Measurements from ENCODE around the gene SEC62. TPM values are rescaled to one million over a fixed set of nuclear protein-coding genes. Genes with fewer than 3 reads are reported as not detected.
A peak's percentile ranks its signal among the peaks of the same experiment; 100 is the strongest.

The SEC62 gene
- total RNA-seq, 1 donor from 2014 or later, result 157 TPM

- Histone ChIP-seq H3K4me3 (no peak overlapping the region), H3K9me3 (no peaks in the 10 kb centered on the region), H3K27me3 (no peaks in the 10 kb centered on the region), H3K27ac (peak overlapping the region; percentile 68), H3K36me3 (no peaks in the 10 kb centered on the region), H3K4me1 (peaks cover 8% of the 10 kb centered on the region)
- peak; percentile 54 for ATAC-seq
- DNase-seq, result no peak
- intact Hi-C loops (cut with DNase I), result no loop called here
- no peak for TF ChIP-seq CTCF (IDR thresholded peaks at IDR 0.05)
Observed at GRCh38 chr3:170044795-170045244, 78.2 kb downstream of the SEC62 start.

DNA sequence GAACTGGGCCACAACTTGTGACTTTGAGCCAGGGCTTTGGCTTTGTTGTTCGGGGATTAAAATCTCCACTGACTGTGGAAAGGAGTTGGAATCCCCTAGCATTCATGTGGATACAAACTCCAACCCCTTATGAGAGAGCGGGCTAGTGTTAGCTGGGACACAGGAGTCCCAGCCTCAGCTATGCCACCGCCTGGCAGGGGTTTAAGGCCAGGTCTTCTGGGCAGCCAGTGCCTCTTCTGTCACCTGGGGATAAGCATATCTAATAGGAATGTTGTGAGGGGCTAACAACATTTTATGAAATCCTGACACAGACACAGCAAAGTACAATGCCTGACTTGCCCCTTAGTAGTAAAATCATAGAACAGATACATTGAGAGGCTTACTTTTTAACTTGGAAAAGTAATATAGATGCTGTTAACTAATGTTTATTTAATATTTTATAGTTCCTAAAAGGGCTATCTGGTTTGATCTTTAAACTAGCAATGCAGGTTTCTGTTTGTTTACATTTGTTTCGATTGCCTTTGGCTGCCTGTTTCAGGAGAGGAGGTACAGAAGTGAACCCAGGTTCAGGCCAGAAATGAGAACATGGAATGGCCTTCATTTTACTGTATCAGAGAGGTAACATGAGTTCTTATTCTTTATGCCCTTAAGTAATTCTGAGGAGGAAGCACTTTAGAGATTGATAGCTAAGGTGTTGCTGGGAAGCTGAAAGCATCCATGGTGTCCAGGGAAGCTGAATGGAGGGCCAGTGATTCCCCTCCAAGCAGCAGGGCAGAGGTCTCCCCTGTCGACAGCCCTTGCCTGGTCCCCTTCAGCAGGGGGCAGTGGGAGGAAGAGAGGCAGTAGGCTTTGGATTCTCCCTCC lies 79.9 kb downstream of the SEC62 start:
- H3K27me3 ChIP-seq, result no peaks in the 10 kb centered on the region
- H3K4me1 ChIP-seq, result peaks cover 8% of the 10 kb centered on the region
- intact Hi-C loops (cut with DNase I), result no loop called here
- ATAC-seq (no peak), DNase-seq (no peak)
- H3K27ac ChIP-seq, result no peak overlapping the region
- H3K36me3 ChIP-seq, result no peaks in the 10 kb centered on the region
- no peaks in the 10 kb centered on the region for H3K9me3 ChIP-seq
- TF ChIP-seq CTCF (IDR thresholded peaks at IDR 0.05), result no peak
- H3K4me3 ChIP-seq, result no peak overlapping the region

DNA sequence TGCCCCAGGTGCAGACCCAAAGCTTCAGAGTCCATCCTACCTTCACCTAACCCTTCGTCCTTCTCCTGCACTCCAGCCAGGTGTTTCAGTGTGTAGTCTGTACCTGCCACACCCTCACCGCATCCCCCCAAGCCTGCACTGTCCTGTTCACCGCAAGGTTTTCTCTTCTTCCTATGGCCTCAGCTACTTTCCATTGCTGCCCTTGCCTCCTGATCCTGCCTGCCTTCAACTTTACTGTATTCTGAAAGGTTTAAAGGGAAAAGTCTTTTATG lies 80.5 kb downstream of the SEC62 start:
- Histone ChIP-seq H3K9me3 (no peaks in the 10 kb centered on the region), H3K4me1 (peaks cover 8% of the 10 kb centered on the region), H3K27me3 (no peaks in the 10 kb centered on the region), H3K27ac (no peak overlapping the region), H3K36me3 (no peaks in the 10 kb centered on the region), H3K4me3 (no peak overlapping the region)
- intact Hi-C loops (cut with DNase I), result no loop called here
- ATAC-seq (no peak), DNase-seq (no peak)
- no peak for TF ChIP-seq CTCF (IDR thresholded peaks at IDR 0.05)

Other genes starting within 250 kb of the SEC62 start
- gene TERC, start 201.7 kb upstream of the SEC62 start, total RNA-seq, result 5.4 TPM
- gene ACTRT3, start 197.2 kb upstream of the SEC62 start, total RNA-seq, result 1.2 TPM
- gene MYNN, start 193.4 kb upstream of the SEC62 start, total RNA-seq, result 14.6 TPM
- gene LRRIQ4, start 153.9 kb upstream of the SEC62 start, total RNA-seq, result 0.29 TPM
- gene LRRC34, start 153.9 kb upstream of the SEC62 start, total RNA-seq, result 0.98 TPM
- gene LRRC31, start 96.9 kb upstream of the SEC62 start, total RNA-seq, result 1.7 TPM
- not detected for gene SAMD7, start 55.2 kb upstream of the SEC62 start, total RNA-seq
- 22.3 TPM for gene GPR160, start 71.2 kb downstream of the SEC62 start, total RNA-seq
- 84.4 TPM for gene PHC3, start 214.9 kb downstream of the SEC62 start, total RNA-seq